GM23338 (cell line): Measurements from ENCODE around the gene RPL22. TPM values are rescaled to one million over a fixed set of nuclear protein-coding genes. Genes with fewer than 3 reads are reported as not detected.

ENCODE experiments used
- ATAC-seq: fragments of 200-7000 bp; cut with Tn5 transposase; 3 replicates; pipeline ENCODE4 v1.9.1; 2020
- DNase-seq: peaks from one replicate; pipeline ENCODE4 v3.0.0-alpha.2; 2015; ENCODE audit warnings: low spot score
- H2AFZ ChIP-seq: fragments of 200-600 bp; sonication (generic); 2 replicates; pipeline ENCODE4 v1.8.0; 2016; ENCODE audit warnings: antibody characterized with exemption, mild to moderate bottlenecking, moderate library complexity
- H3F3A ChIP-seq: fragments of 200-600 bp; sonication (generic); replicated peaks from 2 replicates; pipeline ENCODE4 v1.8.0; 2017; ENCODE audit warnings: antibody characterized with exemption, mixed run types, low read depth
- H3K27ac ChIP-seq: fragments of 200-600 bp; sonication (generic); 2 replicates; pipeline ENCODE4 v1.6.1; 2016; ENCODE audit warnings: low read depth
- H3K27me3 ChIP-seq: fragments of 200-600 bp; sonication (generic); 2 replicates; pipeline ENCODE4 v1.8.0; 2016; ENCODE audit warnings: mild to moderate bottlenecking, mixed run types, moderate library complexity; ENCODE audit not compliant: insufficient read depth
- H3K36me3 ChIP-seq: fragments of 200-600 bp; sonication (generic); 2 replicates; pipeline ENCODE4 v1.8.0; 2016; ENCODE audit warnings: mild to moderate bottlenecking; ENCODE audit not compliant: insufficient read depth
- H3K4me1 ChIP-seq: fragments of 200-600 bp; sonication (generic); 2 replicates; pipeline ENCODE4 v1.8.0; 2016; ENCODE audit warnings: mild to moderate bottlenecking, moderate library complexity; ENCODE audit not compliant: insufficient read depth
- H3K4me2 ChIP-seq: fragments of 200-600 bp; sonication (generic); 2 replicates; pipeline ENCODE4 v1.7.1; 2017; ENCODE audit warnings: mixed run types
- H3K4me3 ChIP-seq: fragments of 200-600 bp; sonication (generic); 2 replicates; pipeline ENCODE4 v1.6.1; 2016; ENCODE audit warnings: mixed run types
- H3K79me2 ChIP-seq: fragments of 200-600 bp; sonication (generic); replicated peaks from 2 replicates; pipeline ENCODE4 v1.8.0; 2017; ENCODE audit warnings: mild to moderate bottlenecking; ENCODE audit not compliant: insufficient read depth
- H3K9me2 ChIP-seq: fragments of 200-600 bp; sonication (generic); 2 replicates; pipeline ENCODE4 v1.8.0; 2017; ENCODE audit not compliant: insufficient read depth
- H4K20me1 ChIP-seq: fragments of 200-600 bp; sonication (generic); replicated peaks from 2 replicates; pipeline ENCODE4 v1.8.0; 2017; ENCODE audit warnings: mild to moderate bottlenecking; ENCODE audit not compliant: insufficient read depth
- H3K27ac Mint-ChIP-seq: 2 replicates; pipeline ENCODE4 v1.8.0; 2020; ENCODE audit warnings: inconsistent platforms, mild to moderate bottlenecking, moderate library complexity, mixed read lengths
- H3K27me3 Mint-ChIP-seq: 3 replicates; pipeline ENCODE4 v1.8.0; 2022; ENCODE audit warnings: low read depth, mild to moderate bottlenecking, moderate library complexity, mixed read lengths, inconsistent platforms; ENCODE audit not compliant: insufficient read depth, poor library complexity
- H3K36me3 Mint-ChIP-seq: 3 replicates; pipeline ENCODE4 v1.8.0; 2021; ENCODE audit warnings: low read depth, mild to moderate bottlenecking, inconsistent platforms, moderate library complexity, mixed read lengths
- H3K4me1 Mint-ChIP-seq: 3 replicates; pipeline ENCODE4 v1.8.0; 2020; ENCODE audit warnings: mild to moderate bottlenecking, inconsistent platforms, mixed read lengths
- H3K4me3 Mint-ChIP-seq: 3 replicates; pipeline ENCODE4 v1.8.0; 2021; ENCODE audit warnings: moderate library complexity, mild to moderate bottlenecking, inconsistent platforms, mixed read lengths
- H3K9me3 Mint-ChIP-seq: 3 replicates; pipeline ENCODE4 v1.8.0; 2020; ENCODE audit warnings: moderate library complexity, mild to moderate bottlenecking, inconsistent platforms, mixed read lengths
- CTCF ChIP-seq, 2 experiments: fragments of 200-600 bp in 1 of 2; sonication (generic) in 1 of 2; conservative IDR thresholded peaks; 2 replicates each; pipeline versions ENCODE4 v1.5.1 to v1.6.1; 2016 to 2017; ENCODE audit warnings: antibody characterized with exemption in 2 of 2, low read depth in 2 of 2, mild to moderate bottlenecking in 2 of 2, moderate library complexity in 1 of 2
- EZH2phosphoT487 ChIP-seq: fragments of 200-600 bp; sonication (generic); IDR thresholded peaks from one replicate; pipeline ENCODE4 v1.8.1; 2018; ENCODE audit warnings: antibody characterized with exemption; ENCODE audit not compliant: unreplicated experiment
- JUNB ChIP-seq: IDR thresholded peaks from one replicate; pipeline ENCODE4 v1.6.1; 2016; ENCODE audit warnings: antibody characterized with exemption; ENCODE audit not compliant: unreplicated experiment
- ZNF462 ChIP-seq: fragments of 250-450 bp; sonication (Bioruptor Pico); IDR thresholded peaks from 2 replicates; pipeline ENCODE4 v1.5.0; 2020; ENCODE audit warnings: mild to moderate bottlenecking, moderate library complexity
- polyA plus RNA-seq: library from polyadenylated mRNA; unstranded; fragments of >200 nt; fragmentation: Nextera tagmentation; extraction: Ambion mirVana; gene quantifications from 2 replicates; pipeline ENCODE4 v1.2.1, GENCODE V29; 2016
- total RNA-seq: library from RNA; depleted of rRNA; stranded (reverse); fragments of >200 nt; shearing (Covaris generic); gene quantifications from 2 replicates; pipeline ENCODE4 v1.2.3, GENCODE V29; 2014

The RPL22 gene
- total and polyA plus RNA-seq, 2 experiments from 2014 or later = 145 to 818 TPM

GRCh38 chr1:6166655-6167390, 32.6 kb downstream of the RPL22 start (continued):
- TF ChIP-seq ZNF462 (no peak), JUNB (no peak)

- Mint-ChIP-seq H3K27me3 (peaks cover 11% of the 10 kb centered on the region), H3K4me3 (no peak overlapping the region), H3K9me3 (no peaks in the 10 kb centered on the region), H3K27ac (no peak overlapping the region), H3K36me3 (no peaks in the 10 kb centered on the region), H3K4me1 (peaks cover 11% of the 10 kb centered on the region)
- H3K9me2 ChIP-seq = no peaks in the 10 kb centered on the region
- ATAC-seq (no peak), DNase-seq (no peak)
- no peak overlapping the region for H3K4me2 ChIP-seq
- no peaks in the 10 kb centered on the region; the same call in 1 of the 2 replicates for H3K4me1 ChIP-seq
- peaks cover 6% of the 10 kb centered on the region; the same call in 1 of the 2 replicates for H3F3A ChIP-seq
- H2AFZ ChIP-seq = no peak overlapping the region
- no peak overlapping the region for H3K4me3 ChIP-seq
- H3K79me2 ChIP-seq = no peaks in the 10 kb centered on the region
- no peaks in the 10 kb centered on the region for H3K36me3 ChIP-seq
- H3K27ac ChIP-seq = no peak overlapping the region
- H4K20me1 ChIP-seq = no peaks in the 10 kb centered on the region
- H3K27me3 ChIP-seq = no peaks in the 10 kb centered on the region
- no peak for TF ChIP-seq JUNB
- no peak for TF ChIP-seq EZH2phosphoT487
- TF ChIP-seq ZNF462 = no peak
- no peak for TF ChIP-seq CTCF (conservative IDR thresholded peaks at IDR 0.05; ENCODE audit: low read depth in 2 of 2)
Observed at GRCh38 chr1:6166221-6166620, 33.2 kb downstream of the RPL22 start.
